Endothelial cell of umbilical vein (primary cell): ENCODE data around the gene SLCO3A1. TPM values are rescaled to one million over a fixed set of nuclear protein-coding genes. Genes with fewer than 3 reads are reported as not detected.

ENCODE experiments used
- BruUV-seq: library from RNA; stranded (reverse); fragments of 400-500 nt; replicated peaks from 2 replicates; lab custom pipeline; 2021; lab: Mats Ljungman, UMichigan
- CTCF ChIA-PET: fragments of 300-600, 350-600 bp; sonication (Branson Sonifier 250); formaldehyde crosslinking; loops from one replicate; lab custom pipeline; 2021; ENCODE audit warnings: antibody characterized with exemption, inconsistent platforms; lab: Charles Lee
- POLR2A ChIA-PET: fragments of 300-600, 350-600 bp; sonication (Branson Sonifier 250); formaldehyde crosslinking; loops from one replicate; lab custom pipeline; 2021; ENCODE audit warnings: antibody characterized with exemption, inconsistent platforms; lab: Charles Lee
- DNase-seq: peaks from one replicate; pipeline ENCODE4 v3.0.0-alpha.2; 2011; ENCODE audit warnings: low read depth, low spot score
- FAIRE-seq: peaks from 2 replicates; lab custom pipeline; 2011; peaks lifted over from hg19 to GRCh38; lab: Jason Lieb, UNC
- H2AFZ ChIP-seq: 2 replicates; pipeline ENCODE4 v1.6.0; 2012; ENCODE audit warnings: low read depth, low read length, control low read depth, inconsistent platforms
- H3K27ac ChIP-seq: 2 replicates; pipeline ENCODE4 v1.5.1; 2011; ENCODE audit warnings: low read depth, mild to moderate bottlenecking, control low read depth, low read length, moderate library complexity; ENCODE audit not compliant: insufficient read depth
- H3K27me3 ChIP-seq, 2 experiments: 2 replicates each; pipeline versions ENCODE4 v1.6.0 to v1.6.1; 2011; ENCODE audit warnings: low read length in 2 of 2, mixed read lengths in 1 of 2; ENCODE audit not compliant: control insufficient read depth in 2 of 2, insufficient read depth in 2 of 2
- H3K36me3 ChIP-seq, 2 experiments: 2 replicates in 1 of 2; 3 replicates in 1 of 2; pipeline ENCODE4 v1.5.1; 2011; ENCODE audit warnings: low read length in 2 of 2, mild to moderate bottlenecking in 1 of 2, moderate library complexity in 1 of 2; ENCODE audit not compliant: control insufficient read depth in 2 of 2, insufficient read depth in 2 of 2; ENCODE audit errors: extremely low read depth in 1 of 2
- H3K4me1 ChIP-seq: 3 replicates; pipeline ENCODE4 v1.5.1; 2011; ENCODE audit warnings: mild to moderate bottlenecking, low read length; ENCODE audit not compliant: control insufficient read depth, insufficient read depth; ENCODE audit errors: extremely low read depth
- H3K4me2 ChIP-seq: 2 replicates; pipeline ENCODE4 v1.6.1; 2011; ENCODE audit warnings: low read length, control low read depth, mixed read lengths; ENCODE audit not compliant: insufficient read depth
- H3K4me3 ChIP-seq, 3 experiments: fragments of 200-600 bp in 1 of 3; sonication (generic), shearing (Covaris generic) in 1 of 3; replicated peaks in 1 of 3; 2 replicates each; pipeline ENCODE4 v1.5.1; 2011 to 2016; ENCODE audit warnings: control low read depth in 3 of 3, low read length in 3 of 3, mild to moderate bottlenecking in 2 of 3, inconsistent platforms in 1 of 3, low read depth in 1 of 3, moderate library complexity in 1 of 3; ENCODE audit not compliant: insufficient read depth in 1 of 3
- H3K79me2 ChIP-seq: 2 replicates; pipeline ENCODE4 v1.6.0; 2012; ENCODE audit warnings: low read length, inconsistent platforms; ENCODE audit not compliant: control insufficient read depth, insufficient read depth
- H3K9ac ChIP-seq: replicated peaks from 2 replicates; pipeline ENCODE3; 2011; ENCODE audit warnings: low read length, control low read depth; ENCODE audit not compliant: insufficient read depth; ENCODE audit errors: extremely low read depth
- H3K9me1 ChIP-seq: replicated peaks from 3 replicates; pipeline ENCODE4 v1.6.0; 2011; ENCODE audit warnings: mild to moderate bottlenecking, low read length; ENCODE audit not compliant: control insufficient read depth, insufficient read depth; ENCODE audit errors: extremely low read depth
- H3K9me3 ChIP-seq: replicated peaks from 2 replicates; pipeline ENCODE4 v1.5.1; 2012; ENCODE audit warnings: low read length, inconsistent platforms; ENCODE audit not compliant: control insufficient read depth, insufficient read depth
- H4K20me1 ChIP-seq: replicated peaks from 2 replicates; pipeline ENCODE3; 2011; ENCODE audit warnings: mild to moderate bottlenecking, low read length; ENCODE audit not compliant: control insufficient read depth, insufficient read depth; ENCODE audit errors: extremely low read depth
- EZH2 ChIP-seq: IDR thresholded peaks from 2 replicates; pipeline ENCODE4 v1.6.1; 2012; ENCODE audit warnings: borderline replicate concordance, low read depth, mild to moderate bottlenecking, moderate library complexity, low read length, inconsistent platforms; ENCODE audit not compliant: severe bottlenecking
- FOS ChIP-seq: IDR thresholded peaks from 2 replicates; pipeline ENCODE4 v1.6.1; 2011; ENCODE audit warnings: mild to moderate bottlenecking, low read length, moderate library complexity, borderline replicate concordance; ENCODE audit not compliant: insufficient read depth
- GATA2 ChIP-seq: IDR thresholded peaks from 2 replicates; pipeline ENCODE4 v1.7.0; 2011; ENCODE audit warnings: low read depth, mild to moderate bottlenecking, moderate library complexity, mixed read lengths, low read length; ENCODE audit not compliant: insufficient read length, insufficient read depth
- JUN ChIP-seq: IDR thresholded peaks from 2 replicates; pipeline ENCODE4 v1.6.1; 2011; ENCODE audit warnings: borderline replicate concordance, low read depth; ENCODE audit not compliant: insufficient read length, insufficient read depth
- MAX ChIP-seq: IDR thresholded peaks from 2 replicates; pipeline ENCODE4 v1.6.1; 2011; ENCODE audit not compliant: insufficient read depth, insufficient read length
- MYC ChIP-seq: IDR thresholded peaks from one replicate; pipeline ENCODE4 v1.6.1; 2011; ENCODE audit warnings: mild to moderate bottlenecking, low read depth, low read length
- POLR2A ChIP-seq: IDR thresholded peaks from 2 replicates; pipeline ENCODE4 v1.6.1; 2012; ENCODE audit warnings: low read depth, mild to moderate bottlenecking, control low read depth, low read length
- POLR2AphosphoS5 ChIP-seq: IDR thresholded peaks from 2 replicates; pipeline ENCODE4 v1.6.1; 2012; ENCODE audit warnings: low read depth, mild to moderate bottlenecking, control low read depth, low read length, moderate library complexity; ENCODE audit not compliant: insufficient read depth
- dilution Hi-C: fragments of 300-500 bp; cut with MboI; formaldehyde crosslinking; loops from one replicate; pipeline ENCODE4 v1.15.0; 2019; ENCODE audit warnings: low sequenced_read_pairs; ENCODE audit not compliant: extremely low pct_ligation_motif_present
- intact Hi-C: fragments of 100-400 bp; cut with micrococcal nuclease; formaldehyde crosslinking; loops from one replicate; pipeline ENCODE4 v1.10.0; 2022
- polyA plus RNA-seq, 4 experiments: library from polyadenylated mRNA; depleted of rRNA in 3 of 4; stranded (reverse) in 3 of 4; unstranded in 1 of 4; fragments of >200 nt; gene quantifications; 2 replicates each; pipeline versions ENCODE4 v1.2.1 to v1.2.3, GENCODE V29; 2011 to 2012; ENCODE audit warnings: missing spikeins in 1 of 4
- total RNA-seq: library from RNA; stranded (reverse); gene quantifications from 2 replicates; pipeline ENCODE4 v1.2.3, GENCODE V29; 2021
- TF ChIP-seq, protein P1 (sequence below), 2 donors: IDR thresholded peaks; 1 replicate in 1 of 2; 2 replicates in 1 of 2; pipeline ENCODE4 v1.5.1; 2011; ENCODE audit warnings: low read length in 2 of 2, mild to moderate bottlenecking in 2 of 2, moderate library complexity in 2 of 2, control low read depth in 1 of 2, inconsistent platforms in 1 of 2, low read depth in 1 of 2; ENCODE audit not compliant: insufficient read depth in 1 of 2; ENCODE audit errors: extremely low read depth in 1 of 2

Gene SLCO3A1
- total and polyA plus RNA-seq, 2 donors (not counting 3 experiments of a cell fraction or from before 2014, with no cell fraction given): 0.88 to 0.92 TPM

GRCh38 chr15:92184679-92185230, 331.2 kb downstream of the SLCO3A1 start:
- TF ChIP-seq POLR2A (no peak), POLR2AphosphoS5 (no peak)
- TF ChIP-seq, protein P1, sequence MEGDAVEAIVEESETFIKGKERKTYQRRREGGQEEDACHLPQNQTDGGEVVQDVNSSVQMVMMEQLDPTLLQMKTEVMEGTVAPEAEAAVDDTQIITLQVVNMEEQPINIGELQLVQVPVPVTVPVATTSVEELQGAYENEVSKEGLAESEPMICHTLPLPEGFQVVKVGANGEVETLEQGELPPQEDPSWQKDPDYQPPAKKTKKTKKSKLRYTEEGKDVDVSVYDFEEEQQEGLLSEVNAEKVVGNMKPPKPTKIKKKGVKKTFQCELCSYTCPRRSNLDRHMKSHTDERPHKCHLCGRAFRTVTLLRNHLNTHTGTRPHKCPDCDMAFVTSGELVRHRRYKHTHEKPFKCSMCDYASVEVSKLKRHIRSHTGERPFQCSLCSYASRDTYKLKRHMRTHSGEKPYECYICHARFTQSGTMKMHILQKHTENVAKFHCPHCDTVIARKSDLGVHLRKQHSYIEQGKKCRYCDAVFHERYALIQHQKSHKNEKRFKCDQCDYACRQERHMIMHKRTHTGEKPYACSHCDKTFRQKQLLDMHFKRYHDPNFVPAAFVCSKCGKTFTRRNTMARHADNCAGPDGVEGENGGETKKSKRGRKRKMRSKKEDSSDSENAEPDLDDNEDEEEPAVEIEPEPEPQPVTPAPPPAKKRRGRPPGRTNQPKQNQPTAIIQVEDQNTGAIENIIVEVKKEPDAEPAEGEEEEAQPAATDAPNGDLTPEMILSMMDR (IDR thresholded peaks at IDR 0.05; ENCODE audit: extremely low read depth in 1 of 2, insufficient read depth in 1 of 2, low read depth in 1 of 2, low read length in 2 of 2): no peak
- no peak overlapping the region for H3K4me2 ChIP-seq
- H3K9ac ChIP-seq: no peak overlapping the region
- H3K36me3 ChIP-seq: no peaks in the 10 kb centered on the region
- CTCF ChIA-PET: no interaction called here
- FAIRE-seq: no peak
- no peaks in the 10 kb centered on the region for H3K4me1 ChIP-seq
- H3K79me2 ChIP-seq: no peaks in the 10 kb centered on the region
- H3K27me3 ChIP-seq: no peaks in the 10 kb centered on the region
- dilution Hi-C loops: no loop called here
- no peak overlapping the region for H3K4me3 ChIP-seq
- intact Hi-C loops: no loop called here
- no peak overlapping the region for H3K27ac ChIP-seq
- H4K20me1 ChIP-seq: no peaks in the 10 kb centered on the region
- no peaks in the 10 kb centered on the region for H3K9me1 ChIP-seq
- no TSS peak for BruUV-seq
- H3K9me3 ChIP-seq: no peaks in the 10 kb centered on the region
- H2AFZ ChIP-seq: no peak overlapping the region
- DNase-seq: no peak
- POLR2A ChIA-PET: no interaction called here

DNA sequence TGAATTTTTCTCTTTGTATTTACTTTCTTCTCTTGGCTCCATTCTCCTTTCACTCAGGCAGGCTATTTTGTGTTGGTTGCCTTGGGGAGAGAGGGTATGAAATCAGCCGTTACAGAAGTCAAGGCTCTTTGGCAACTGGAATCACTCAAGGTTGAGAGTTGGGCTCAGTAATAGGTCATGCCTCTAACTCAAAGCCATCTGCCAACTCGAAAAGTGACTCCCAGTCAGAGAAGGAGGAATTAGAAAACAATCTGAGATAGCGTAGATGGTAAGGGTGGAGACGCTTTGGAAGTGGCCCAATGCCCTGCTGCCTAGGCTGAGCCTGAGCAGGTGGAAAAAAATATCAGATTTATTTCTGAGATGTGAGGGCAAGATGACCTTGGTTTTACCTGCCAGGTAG, 334.5 kb downstream of the SLCO3A1 start:
- CTCF ChIA-PET: no interaction called here
- POLR2A ChIA-PET: no interaction called here
- TF ChIP-seq MAX: no peak
- no peak for TF ChIP-seq JUN
- no peak for TF ChIP-seq POLR2AphosphoS5
- no peak for TF ChIP-seq GATA2
- no peak for TF ChIP-seq FOS
- TF ChIP-seq POLR2A: no peak
- TF ChIP-seq, protein P1 (IDR thresholded peaks at IDR 0.05; ENCODE audit: extremely low read depth in 1 of 2, insufficient read depth in 1 of 2, low read depth in 1 of 2, low read length in 2 of 2): no peak
- TF ChIP-seq MYC: no peak
- no peak for TF ChIP-seq EZH2
- Histone ChIP-seq H3K4me3 (no peak overlapping the region), H4K20me1 (no peaks in the 10 kb centered on the region), H3K9me1 (no peaks in the 10 kb centered on the region), H3K36me3 (no peaks in the 10 kb centered on the region), H3K4me1 (no peaks in the 10 kb centered on the region), H3K9me3 (no peaks in the 10 kb centered on the region), H3K27me3 (no peaks in the 10 kb centered on the region), H2AFZ (no peak overlapping the region), H3K79me2 (no peaks in the 10 kb centered on the region), H3K27ac (no peak overlapping the region), H3K4me2 (no peak overlapping the region), H3K9ac (no peak overlapping the region)
- intact Hi-C loops (no loop called here), dilution Hi-C loops (no loop called here)
- FAIRE-seq (no peak), DNase-seq (no peak)
- no TSS peak for BruUV-seq
